Measurements from ENCODE around the gene C16orf90.

C16orf90 gene

DNA sequence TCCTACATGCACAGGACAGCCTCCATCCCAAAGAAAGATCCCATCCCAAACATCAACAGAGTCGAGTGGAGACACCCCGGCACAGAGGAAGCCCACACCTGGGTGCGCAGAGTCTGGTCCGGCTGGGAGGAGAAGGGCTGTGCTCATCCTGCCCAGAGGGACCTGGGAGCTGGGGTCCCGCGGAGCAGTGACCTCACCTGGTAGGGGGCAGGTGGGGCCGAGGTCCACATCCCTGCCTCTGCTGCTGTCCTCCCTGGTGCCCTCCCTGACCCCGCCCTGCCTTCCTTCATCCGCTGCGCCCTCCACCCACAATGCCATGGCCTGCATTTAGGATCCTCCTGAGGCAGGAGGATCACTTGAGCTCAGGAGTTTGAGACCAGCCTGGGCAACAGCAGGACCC lies 2.9 kb downstream of the C16orf90 start:
- no peak for DNase-seq (ENCODE audit: low read depth)
- TF ChIP-seq, protein P1, sequence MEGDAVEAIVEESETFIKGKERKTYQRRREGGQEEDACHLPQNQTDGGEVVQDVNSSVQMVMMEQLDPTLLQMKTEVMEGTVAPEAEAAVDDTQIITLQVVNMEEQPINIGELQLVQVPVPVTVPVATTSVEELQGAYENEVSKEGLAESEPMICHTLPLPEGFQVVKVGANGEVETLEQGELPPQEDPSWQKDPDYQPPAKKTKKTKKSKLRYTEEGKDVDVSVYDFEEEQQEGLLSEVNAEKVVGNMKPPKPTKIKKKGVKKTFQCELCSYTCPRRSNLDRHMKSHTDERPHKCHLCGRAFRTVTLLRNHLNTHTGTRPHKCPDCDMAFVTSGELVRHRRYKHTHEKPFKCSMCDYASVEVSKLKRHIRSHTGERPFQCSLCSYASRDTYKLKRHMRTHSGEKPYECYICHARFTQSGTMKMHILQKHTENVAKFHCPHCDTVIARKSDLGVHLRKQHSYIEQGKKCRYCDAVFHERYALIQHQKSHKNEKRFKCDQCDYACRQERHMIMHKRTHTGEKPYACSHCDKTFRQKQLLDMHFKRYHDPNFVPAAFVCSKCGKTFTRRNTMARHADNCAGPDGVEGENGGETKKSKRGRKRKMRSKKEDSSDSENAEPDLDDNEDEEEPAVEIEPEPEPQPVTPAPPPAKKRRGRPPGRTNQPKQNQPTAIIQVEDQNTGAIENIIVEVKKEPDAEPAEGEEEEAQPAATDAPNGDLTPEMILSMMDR (IDR thresholded peaks at IDR 0.05; ENCODE audit: low read depth, low read length, missing control alignments), result no peak
- H3K4me3 ChIP-seq (ENCODE audit: low read depth, low read length), result no peak overlapping the region

DNA sequence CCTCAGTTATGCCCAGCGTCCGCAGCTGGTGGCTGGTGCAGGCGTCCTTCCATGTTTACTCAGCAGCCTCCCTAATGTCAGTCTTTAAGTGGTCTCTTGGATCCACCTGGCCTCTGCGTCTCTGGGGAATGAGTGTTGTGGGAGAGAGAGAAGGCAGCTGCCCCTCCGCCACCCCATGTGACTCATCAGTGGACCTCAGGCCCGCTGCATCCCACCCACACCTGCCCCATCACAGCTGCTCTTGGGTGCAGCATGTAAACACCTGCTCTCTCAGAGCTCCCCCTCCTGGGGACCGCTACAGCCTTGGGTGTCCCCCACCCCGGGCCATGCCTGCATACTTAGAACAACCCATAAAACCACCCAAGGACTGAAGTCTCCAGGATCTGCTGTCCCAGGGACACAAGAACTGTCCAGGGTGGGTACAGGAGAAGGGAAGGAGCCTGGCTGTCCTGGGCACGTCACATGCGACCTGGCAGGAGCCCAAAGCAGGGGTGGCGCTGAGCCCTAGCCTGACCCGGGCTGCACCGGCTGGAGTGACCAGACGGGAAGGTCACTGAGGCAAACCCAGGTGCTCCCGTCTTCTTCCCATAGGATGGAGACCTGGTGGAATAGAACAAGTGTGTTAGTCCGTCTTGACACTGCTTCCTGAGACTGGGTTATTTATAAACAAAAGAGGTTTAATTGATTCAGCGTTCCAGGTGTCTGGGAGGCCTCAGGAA lies 4.2 kb downstream of the C16orf90 start:
- DNase-seq (ENCODE audit: low read depth), result no peak
- TF ChIP-seq, protein P1 (IDR thresholded peaks at IDR 0.05; ENCODE audit: low read depth, low read length, missing control alignments), result peak; percentile 13
- no peak overlapping the region for H3K4me3 ChIP-seq (ENCODE audit: low read depth, low read length)

DNA sequence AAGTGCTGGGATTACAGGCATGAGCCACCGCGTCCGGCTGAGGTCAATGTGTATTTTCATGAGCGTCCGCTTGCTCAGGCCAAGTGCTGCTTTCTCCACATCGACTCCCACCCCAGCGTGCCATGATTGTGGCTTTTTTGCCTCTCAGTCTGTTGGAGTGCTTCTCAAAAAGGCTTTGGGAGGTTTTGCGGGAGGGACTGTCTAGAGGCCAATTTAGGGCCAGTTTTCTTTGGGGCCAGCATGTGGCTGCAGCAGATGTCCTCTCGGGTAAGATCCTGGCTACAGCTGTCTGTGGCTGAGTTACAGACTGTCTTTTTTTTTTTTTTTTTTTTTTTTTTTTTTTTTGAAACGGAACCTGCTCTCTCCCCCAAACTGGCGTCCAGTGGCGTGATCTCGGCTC lies 6.5 kb downstream of the C16orf90 start:
- DNase-seq (ENCODE audit: low read depth), result no peak
- H3K4me3 ChIP-seq (ENCODE audit: low read depth, low read length), result no peak overlapping the region
- TF ChIP-seq, protein P1 (IDR thresholded peaks at IDR 0.05; ENCODE audit: low read depth, low read length, missing control alignments), result no peak

DNA sequence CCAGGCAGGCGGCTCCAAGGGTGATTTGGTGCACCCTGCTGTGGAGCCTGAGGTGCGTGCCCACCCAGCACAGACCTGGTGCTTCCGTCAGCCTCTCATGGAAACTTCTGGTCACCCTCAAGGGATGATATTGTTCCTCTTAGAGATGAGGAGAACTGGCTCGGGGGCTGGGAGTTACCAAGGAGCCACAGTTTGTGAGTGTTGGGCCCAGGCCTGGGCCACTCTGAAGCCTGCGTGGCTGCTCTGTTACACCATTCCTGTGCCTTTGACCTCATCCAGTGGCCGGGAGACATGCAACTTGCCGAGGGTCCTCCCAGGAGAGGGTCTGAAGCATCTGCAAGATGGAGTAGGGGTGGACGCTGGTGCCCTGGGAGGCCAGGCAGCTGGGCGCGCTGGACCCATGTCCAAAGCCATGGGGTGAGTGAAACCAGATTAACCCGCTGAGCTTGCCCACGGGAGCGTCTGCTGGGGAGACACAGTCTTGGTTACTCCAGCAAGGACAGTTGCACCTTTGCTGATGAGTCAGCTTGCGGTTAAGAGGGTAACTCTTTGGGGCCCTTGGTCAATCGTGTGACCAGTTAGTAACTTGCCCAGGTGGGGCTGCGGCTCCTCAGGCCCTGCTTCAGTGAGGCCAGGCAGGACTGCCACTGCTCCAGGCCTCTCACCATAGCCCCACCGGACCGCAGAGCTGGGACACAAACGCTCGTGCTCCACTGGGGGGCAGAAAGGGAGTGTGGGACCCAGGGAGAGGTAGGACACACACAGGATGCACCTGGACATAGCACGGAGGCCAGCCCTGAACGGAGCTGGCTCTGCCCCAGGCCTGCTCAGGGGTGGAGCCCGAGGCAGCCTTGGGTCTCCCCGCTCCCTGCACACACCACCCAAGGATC lies 7.5 kb downstream of the C16orf90 start:
- TF ChIP-seq, protein P1 (IDR thresholded peaks at IDR 0.05; ENCODE audit: low read depth, low read length, missing control alignments), result no peak
- no peak for DNase-seq (ENCODE audit: low read depth)
- H3K4me3 ChIP-seq (ENCODE audit: low read depth, low read length), result no peak overlapping the region

DNA sequence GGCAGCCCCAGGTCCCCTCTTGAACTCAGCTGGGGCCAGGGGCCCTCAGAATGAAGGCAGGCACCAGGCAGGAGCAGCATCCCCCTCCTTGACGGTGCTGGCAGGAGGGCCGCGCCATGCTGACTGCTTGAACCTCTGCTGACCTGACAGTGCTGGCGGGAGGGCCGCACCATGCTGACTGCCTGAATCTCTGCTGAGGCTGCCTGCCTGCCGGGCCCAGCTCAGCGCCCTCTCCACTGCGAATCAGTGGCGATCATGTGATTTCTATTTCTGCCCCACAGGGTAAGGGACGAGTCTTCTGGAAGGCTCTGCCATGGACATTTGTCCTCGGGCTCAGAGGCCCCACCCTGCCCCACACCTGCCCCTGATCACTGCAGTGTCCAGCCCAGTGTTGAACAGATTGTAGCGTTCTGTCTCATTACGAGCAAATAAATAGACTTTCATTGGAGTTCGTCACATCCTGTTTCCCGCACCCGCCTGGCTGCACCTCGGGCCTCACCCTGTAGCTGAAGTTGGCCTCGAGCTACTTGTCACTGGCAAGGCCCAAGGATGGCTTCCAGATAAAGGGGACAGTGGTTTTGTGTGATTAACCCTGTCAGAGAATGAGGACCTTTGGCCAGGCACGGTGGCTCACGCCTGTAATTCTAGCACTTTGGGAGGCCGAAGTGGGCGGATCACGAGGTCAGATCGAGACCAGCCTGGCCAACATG lies 8.6 kb downstream of the C16orf90 start:
- H3K4me3 ChIP-seq (ENCODE audit: low read depth, low read length), result no peak overlapping the region
- TF ChIP-seq, protein P1 (IDR thresholded peaks at IDR 0.05; ENCODE audit: low read depth, low read length, missing control alignments), result no peak
- no peak for DNase-seq (ENCODE audit: low read depth)

DNA sequence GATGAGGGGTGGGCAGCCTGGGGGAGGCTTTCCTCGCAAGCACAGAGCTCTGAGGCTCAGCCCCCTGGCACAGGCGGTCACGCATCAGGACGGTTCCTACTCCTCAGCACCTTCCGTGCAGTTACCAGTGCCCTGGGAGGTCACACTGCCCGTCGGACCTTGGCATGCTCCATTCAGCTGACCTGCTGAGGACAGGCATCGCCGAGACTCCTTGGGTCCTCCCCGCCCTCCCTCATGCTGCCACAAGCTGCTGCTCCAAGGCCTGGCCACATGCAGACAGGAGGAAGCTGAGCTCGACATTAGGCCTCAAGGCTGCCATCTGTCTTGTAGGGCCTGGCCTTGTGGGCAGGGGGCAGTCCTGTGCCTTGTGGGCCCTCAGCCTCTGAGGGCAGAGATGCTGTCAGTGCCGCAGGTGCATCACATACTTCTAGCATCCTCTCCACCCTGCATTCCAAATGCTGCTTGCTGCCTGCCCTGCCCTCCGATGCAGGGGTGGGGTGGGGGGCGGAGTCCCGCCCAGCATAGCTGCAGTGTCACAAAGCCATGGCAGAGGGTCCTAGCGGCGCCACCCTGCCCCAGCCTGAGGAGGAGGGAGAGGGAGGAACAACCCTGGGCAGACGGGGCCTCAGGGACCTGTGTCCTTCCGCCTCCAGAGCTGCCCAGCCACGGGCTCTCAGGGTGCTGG lies 9.3 kb downstream of the C16orf90 start:
- no peak for DNase-seq (ENCODE audit: low read depth)

More for the DNA sequence above, 9.3 kb downstream of the C16orf90 start:
- TF ChIP-seq, protein P1 (IDR thresholded peaks at IDR 0.05; ENCODE audit: low read depth, low read length, missing control alignments), result no peak
- H3K4me3 ChIP-seq (ENCODE audit: low read depth, low read length), result no peak overlapping the region
